Measurements from ENCODE around the gene DYNC2H1.

The DYNC2H1 gene

GRCh38 chr11:103215812-103216211, 106.6 kb downstream of the DYNC2H1 start:
- H2BK15ac ChIP-seq (ENCODE audit: low read length) = no peak overlapping the region
- no peak overlapping the region for H3K4ac ChIP-seq (ENCODE audit: low read length)
- H2BK5ac ChIP-seq (ENCODE audit: low read length) = no peak overlapping the region
- H2BK120ac ChIP-seq (ENCODE audit: low read depth, low read length) = no peak overlapping the region
- H3K9me3 ChIP-seq (replicated peaks in 1 of 2; ENCODE audit: control insufficient read depth in 2 of 2, insufficient read depth in 1 of 2, low read depth in 1 of 2, low read length in 2 of 2) = no peaks in the 10 kb centered on the region
- H3K4me3 ChIP-seq (ENCODE audit: low read length in 2 of 2) = no peak overlapping the region
- no peak for DNase-seq (ENCODE audit: low spot score)
- H2BK12ac ChIP-seq (ENCODE audit: low read length) = no peak overlapping the region
- no peak overlapping the region for H4K8ac ChIP-seq (ENCODE audit: low read depth, low read length)
- peaks cover 0 to 17% of the 10 kb centered on the region in 2 donors for H3K36me3 ChIP-seq (replicated peaks in 1 of 2; ENCODE audit: control insufficient read depth in 2 of 2, insufficient read depth in 2 of 2, low read length in 2 of 2)
- H4K91ac ChIP-seq (ENCODE audit: low read depth, low read length, poor library complexity) = no peak overlapping the region
- no peak overlapping the region for H3K23ac ChIP-seq (ENCODE audit: low read depth, low read length, poor library complexity)
- H3K9ac ChIP-seq (ENCODE audit: low read depth, low read length, poor library complexity) = no peak overlapping the region
- no CpG with 5 or more reads among the region's 1 CpG for WGBS, 2 donors (ENCODE audit: extremely low coverage in 2 of 2, insufficient read length in 2 of 2, insufficient replicate concordance in 1 of 2)
- H3K14ac ChIP-seq (ENCODE audit: low read length) = no peak overlapping the region
- H3K27ac ChIP-seq (replicated peaks; ENCODE audit: low read length) = no peak overlapping the region
- no peak overlapping the region for H2AK5ac ChIP-seq (ENCODE audit: low read depth, low read length)
- H3K79me1 ChIP-seq (ENCODE audit: low read depth, low read length) = no peaks in the 10 kb centered on the region
- no peak overlapping the region for H3K18ac ChIP-seq (ENCODE audit: low read length)
- no peak overlapping the region for H2AFZ ChIP-seq (ENCODE audit: low read length)
- no peaks in the 10 kb centered on the region for H3K4me1 ChIP-seq (ENCODE audit: control insufficient read depth in 2 of 2, insufficient read depth in 1 of 2, low read depth in 1 of 2, low read length in 2 of 2)
- no peaks in the 10 kb centered on the region for H3K27me3 ChIP-seq (ENCODE audit: control insufficient read depth in 3 of 3, insufficient read depth in 3 of 3, low read depth in 1 of 3, low read length in 3 of 3)
- H3K4me2 ChIP-seq (ENCODE audit: insufficient read depth, low read length, poor library complexity, severe bottlenecking) = no peak overlapping the region

GRCh38 chr11:103220133-103220532, 110.9 kb downstream of the DYNC2H1 start:
- H2BK15ac ChIP-seq (ENCODE audit: low read length) = no peak overlapping the region
- no peaks in the 10 kb centered on the region for H3K27me3 ChIP-seq (ENCODE audit: control insufficient read depth in 3 of 3, insufficient read depth in 3 of 3, low read depth in 1 of 3, low read length in 3 of 3)
- H2BK12ac ChIP-seq (ENCODE audit: low read length) = no peak overlapping the region
- no peak overlapping the region for H2AK5ac ChIP-seq (ENCODE audit: low read depth, low read length)
- H3K9me3 ChIP-seq (replicated peaks in 1 of 2; ENCODE audit: control insufficient read depth in 2 of 2, insufficient read depth in 1 of 2, low read depth in 1 of 2, low read length in 2 of 2) = no peaks in the 10 kb centered on the region
- H3K4me3 ChIP-seq (ENCODE audit: low read length in 2 of 2) = no peak overlapping the region
- H2BK5ac ChIP-seq (ENCODE audit: low read length) = no peak overlapping the region
- no peak overlapping the region for H3K9ac ChIP-seq (ENCODE audit: low read depth, low read length, poor library complexity)
- no peak overlapping the region for H3K4ac ChIP-seq (ENCODE audit: low read length)
- no peak overlapping the region for H3K18ac ChIP-seq (ENCODE audit: low read length)
- H3K79me1 ChIP-seq (ENCODE audit: low read depth, low read length) = no peaks in the 10 kb centered on the region
- H3K4me1 ChIP-seq (ENCODE audit: control insufficient read depth in 2 of 2, insufficient read depth in 1 of 2, low read depth in 1 of 2, low read length in 2 of 2) = no peaks in the 10 kb centered on the region
- no peak overlapping the region for H4K91ac ChIP-seq (ENCODE audit: low read depth, low read length, poor library complexity)
- no peak overlapping the region for H3K14ac ChIP-seq (ENCODE audit: low read length)
- H3K4me2 ChIP-seq (ENCODE audit: insufficient read depth, low read length, poor library complexity, severe bottlenecking) = no peak overlapping the region
- H2AFZ ChIP-seq (ENCODE audit: low read length) = no peak overlapping the region
- no peak overlapping the region for H3K27ac ChIP-seq (replicated peaks; ENCODE audit: low read length)
- H3K36me3 ChIP-seq (replicated peaks in 1 of 2; ENCODE audit: control insufficient read depth in 2 of 2, insufficient read depth in 2 of 2, low read length in 2 of 2) = peaks cover 0 to 20% of the 10 kb centered on the region in 2 donors
- DNase-seq (ENCODE audit: low spot score) = no peak
- H4K8ac ChIP-seq (ENCODE audit: low read depth, low read length) = no peak overlapping the region
- WGBS, 2 donors (ENCODE audit: extremely low coverage in 2 of 2, insufficient read length in 2 of 2, insufficient replicate concordance in 1 of 2) = no CpG with 5 or more reads among the region's 1 CpG
- no peak overlapping the region for H3K23ac ChIP-seq (ENCODE audit: low read depth, low read length, poor library complexity)
- H2BK120ac ChIP-seq (ENCODE audit: low read depth, low read length) = no peak overlapping the region

- H3K4me3 ChIP-seq (ENCODE audit: low read length in 2 of 2) = no peak overlapping the region
- H3K9me3 ChIP-seq (replicated peaks in 1 of 2; ENCODE audit: control insufficient read depth in 2 of 2, insufficient read depth in 1 of 2, low read depth in 1 of 2, low read length in 2 of 2) = no peaks in the 10 kb centered on the region
- no peak overlapping the region for H4K91ac ChIP-seq (ENCODE audit: low read depth, low read length, poor library complexity)
- H3K4me1 ChIP-seq (ENCODE audit: control insufficient read depth in 2 of 2, insufficient read depth in 1 of 2, low read depth in 1 of 2, low read length in 2 of 2) = no peaks in the 10 kb centered on the region
- H2BK5ac ChIP-seq (ENCODE audit: low read length) = no peak overlapping the region
- no peak overlapping the region for H2BK120ac ChIP-seq (ENCODE audit: low read depth, low read length)
- H3K4ac ChIP-seq (ENCODE audit: low read length) = no peak overlapping the region
- H4K8ac ChIP-seq (ENCODE audit: low read depth, low read length) = no peak overlapping the region
- peaks cover 0 to 11% of the 10 kb centered on the region in 2 donors for H3K36me3 ChIP-seq (replicated peaks in 1 of 2; ENCODE audit: control insufficient read depth in 2 of 2, insufficient read depth in 2 of 2, low read length in 2 of 2)
- no peak overlapping the region for H2AFZ ChIP-seq (ENCODE audit: low read length)
- no peak overlapping the region for H3K27ac ChIP-seq (replicated peaks; ENCODE audit: low read length)
- H3K79me1 ChIP-seq (ENCODE audit: low read depth, low read length) = no peaks in the 10 kb centered on the region
- no peak overlapping the region for H3K9ac ChIP-seq (ENCODE audit: low read depth, low read length, poor library complexity)
- H3K27me3 ChIP-seq (ENCODE audit: control insufficient read depth in 3 of 3, insufficient read depth in 3 of 3, low read depth in 1 of 3, low read length in 3 of 3) = no peaks in the 10 kb centered on the region
- no peak overlapping the region for H3K23ac ChIP-seq (ENCODE audit: low read depth, low read length, poor library complexity)
- no peak for DNase-seq (ENCODE audit: low spot score)
- no CpG with 5 or more reads among the region's 3 CpGs for WGBS, 2 donors (ENCODE audit: extremely low coverage in 2 of 2, insufficient read length in 2 of 2, insufficient replicate concordance in 1 of 2)
- no peak overlapping the region for H3K14ac ChIP-seq (ENCODE audit: low read length)
- no peak overlapping the region for H3K18ac ChIP-seq (ENCODE audit: low read length)
- H3K4me2 ChIP-seq (ENCODE audit: insufficient read depth, low read length, poor library complexity, severe bottlenecking) = no peak overlapping the region
- H2BK12ac ChIP-seq (ENCODE audit: low read length) = no peak overlapping the region
- no peak overlapping the region for H2AK5ac ChIP-seq (ENCODE audit: low read depth, low read length)
- no peak overlapping the region for H2BK15ac ChIP-seq (ENCODE audit: low read length)
Measured at GRCh38 chr11:103222806-103223205, 113.6 kb downstream of the DYNC2H1 start.

- Histone ChIP-seq H4K8ac (ENCODE audit: low read depth, low read length) (no peak overlapping the region), H3K4me2 (ENCODE audit: insufficient read depth, low read length, poor library complexity, severe bottlenecking) (no peak overlapping the region), H3K4me3 (ENCODE audit: low read length in 2 of 2) (no peak overlapping the region), H3K79me1 (ENCODE audit: low read depth, low read length) (no peaks in the 10 kb centered on the region), H3K4ac (ENCODE audit: low read length) (no peak overlapping the region), H3K27ac (replicated peaks; ENCODE audit: low read length) (no peak overlapping the region), H3K18ac (ENCODE audit: low read length) (no peak overlapping the region), H4K91ac (ENCODE audit: low read depth, low read length, poor library complexity) (no peak overlapping the region), H2AK5ac (ENCODE audit: low read depth, low read length) (no peak overlapping the region), H3K23ac (ENCODE audit: low read depth, low read length, poor library complexity) (no peak overlapping the region), H3K9me3 (replicated peaks in 1 of 2; ENCODE audit: control insufficient read depth in 2 of 2, insufficient read depth in 1 of 2, low read depth in 1 of 2, low read length in 2 of 2) (no peaks in the 10 kb centered on the region), H3K14ac (ENCODE audit: low read length) (no peak overlapping the region), H2BK5ac (ENCODE audit: low read length) (no peak overlapping the region), H3K36me3 (replicated peaks in 1 of 2; ENCODE audit: control insufficient read depth in 2 of 2, insufficient read depth in 2 of 2, low read length in 2 of 2) (peaks cover 0 to 7% of the 10 kb centered on the region in 2 donors), H2BK120ac (ENCODE audit: low read depth, low read length) (no peak overlapping the region), H3K9ac (ENCODE audit: low read depth, low read length, poor library complexity) (no peak overlapping the region), H2BK15ac (ENCODE audit: low read length) (no peak overlapping the region), H3K4me1 (ENCODE audit: control insufficient read depth in 2 of 2, insufficient read depth in 1 of 2, low read depth in 1 of 2, low read length in 2 of 2) (peaks cover 0 to 8% of the 10 kb centered on the region in 2 donors), H2AFZ (ENCODE audit: low read length) (no peak overlapping the region), H3K27me3 (ENCODE audit: control insufficient read depth in 3 of 3, insufficient read depth in 3 of 3, low read depth in 1 of 3, low read length in 3 of 3) (no peaks in the 10 kb centered on the region), H2BK12ac (ENCODE audit: low read length) (no peak overlapping the region)
- no CpG with 5 or more reads among the region's 2 CpGs for WGBS, 2 donors (ENCODE audit: extremely low coverage in 2 of 2, insufficient read length in 2 of 2, insufficient replicate concordance in 1 of 2)
- DNase-seq (ENCODE audit: low spot score) = no peak
Measured at GRCh38 chr11:103228807-103229206, 119.6 kb downstream of the DYNC2H1 start.

All from neuronal stem cell (in vitro differentiated cells).